Skeletal muscle satellite cell (primary cell): ENCODE measurements around the gene GRIK1.
"Not testable (repeated sequence)": the region's sequence is repeated elsewhere in the genome, so short reads cannot be mapped to it uniquely, and the experiment has no call there.

Experiments used
- H3K27me3 ChIP-seq: 2 replicates; pipeline ENCODE4 v1.7.0; 2013; ENCODE audit warnings: low read length; ENCODE audit not compliant: control insufficient read depth, insufficient read depth
- H3K36me3 ChIP-seq: 2 replicates; pipeline ENCODE4 v1.7.0; 2013; ENCODE audit warnings: mild to moderate bottlenecking, control low read depth, low read length; ENCODE audit not compliant: insufficient read depth
- H3K4me1 ChIP-seq: 2 replicates; pipeline ENCODE4 v1.7.0; 2013; ENCODE audit warnings: low read length; ENCODE audit not compliant: control insufficient read depth, insufficient read depth
- H3K4me2 ChIP-seq: 2 replicates; pipeline ENCODE4 v1.7.0; 2013; ENCODE audit warnings: mild to moderate bottlenecking, low read length
- H3K4me3 ChIP-seq: 2 replicates; pipeline ENCODE4 v1.7.0; 2013; ENCODE audit warnings: low read length
- H3K9ac ChIP-seq: 2 replicates; pipeline ENCODE4 v1.7.0; 2013; ENCODE audit warnings: mild to moderate bottlenecking, low read depth, low read length, moderate library complexity
- H3K9me3 ChIP-seq: replicated peaks from 2 replicates; pipeline ENCODE4 v1.7.0; 2013; ENCODE audit warnings: mild to moderate bottlenecking, control low read depth, low read length

Gene GRIK1

DNA sequence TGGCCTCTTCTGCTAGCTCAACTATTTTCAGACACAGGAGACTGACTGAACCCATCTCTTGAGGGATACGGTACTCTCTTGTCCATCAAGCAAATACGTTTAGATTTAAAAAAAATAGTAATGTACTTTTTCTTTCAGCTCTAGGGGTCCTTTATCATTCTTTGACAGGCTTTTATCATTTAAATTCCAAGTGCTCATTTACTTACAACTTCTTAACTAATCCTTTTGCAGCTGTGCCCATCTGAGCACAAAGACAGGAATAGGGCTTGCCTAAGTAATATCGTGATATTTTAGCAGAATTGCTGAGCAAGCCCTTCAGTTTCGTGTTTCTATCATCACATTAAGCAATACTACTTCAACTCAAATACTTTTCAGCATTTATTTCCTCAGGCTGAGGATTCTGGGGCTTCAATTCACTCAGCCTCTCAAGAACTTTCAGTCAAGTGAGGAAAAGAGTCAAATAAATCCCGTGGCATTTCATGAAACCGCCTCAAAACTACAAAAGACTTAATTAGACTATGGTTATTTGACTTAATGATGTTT, 323.5 kb downstream of the GRIK1 start:
- H3K4me2 ChIP-seq, result no peak overlapping the region
- H3K4me1 ChIP-seq, result no peaks in the 10 kb centered on the region
- no peak overlapping the region for H3K4me3 ChIP-seq
- H3K9ac ChIP-seq, result no peak overlapping the region
- no peaks in the 10 kb centered on the region for H3K27me3 ChIP-seq
- H3K9me3 ChIP-seq, result no peaks in the 10 kb centered on the region
- no peaks in the 10 kb centered on the region for H3K36me3 ChIP-seq

DNA sequence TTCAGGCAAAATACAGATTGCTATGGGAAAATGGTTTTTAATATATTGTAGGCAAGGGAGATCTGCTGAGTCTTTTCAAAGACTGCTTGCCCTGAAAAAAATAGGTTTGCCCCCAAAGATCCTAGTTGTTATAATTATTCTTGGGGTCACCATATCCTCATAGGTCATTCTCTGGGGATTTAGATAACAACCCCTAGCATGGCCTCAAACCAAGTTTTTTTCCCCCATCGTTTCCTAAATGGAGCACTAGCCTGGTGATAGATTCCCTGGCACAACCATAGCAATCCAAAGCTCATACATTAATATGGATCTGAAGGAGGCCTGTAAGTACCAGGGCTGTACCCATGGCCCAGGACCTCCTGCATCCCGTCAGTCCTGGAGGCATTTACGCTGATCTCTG, 325.9 kb downstream of the GRIK1 start:
- Histone ChIP-seq H3K9me3 (no peaks in the 10 kb centered on the region), H3K4me1 (no peaks in the 10 kb centered on the region), H3K4me2 (no peak overlapping the region), H3K27me3 (no peaks in the 10 kb centered on the region), H3K4me3 (no peak overlapping the region), H3K9ac (no peak overlapping the region), H3K36me3 (no peaks in the 10 kb centered on the region)

DNA sequence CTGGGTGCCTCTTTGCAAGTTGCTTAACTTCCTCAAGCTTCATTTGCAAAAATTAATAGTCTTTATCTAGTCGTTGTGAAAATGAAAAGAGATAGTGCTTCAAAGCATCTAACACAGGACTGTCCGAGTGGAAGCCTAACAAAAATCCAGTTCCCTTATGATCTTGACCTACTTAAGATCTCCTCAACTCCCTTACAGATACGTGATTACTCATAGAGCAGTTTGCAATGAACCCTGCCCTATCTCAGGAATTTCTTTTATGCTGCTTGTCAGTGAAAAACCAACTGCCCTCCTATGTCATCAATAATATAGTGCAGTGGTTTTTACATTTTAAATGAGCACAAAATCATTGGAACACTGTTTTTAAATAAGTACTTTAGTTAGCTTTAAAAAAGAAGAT, 326.8 kb downstream of the GRIK1 start:
- H3K9ac ChIP-seq, result no peak overlapping the region
- H3K36me3 ChIP-seq, result no peaks in the 10 kb centered on the region

DNA sequence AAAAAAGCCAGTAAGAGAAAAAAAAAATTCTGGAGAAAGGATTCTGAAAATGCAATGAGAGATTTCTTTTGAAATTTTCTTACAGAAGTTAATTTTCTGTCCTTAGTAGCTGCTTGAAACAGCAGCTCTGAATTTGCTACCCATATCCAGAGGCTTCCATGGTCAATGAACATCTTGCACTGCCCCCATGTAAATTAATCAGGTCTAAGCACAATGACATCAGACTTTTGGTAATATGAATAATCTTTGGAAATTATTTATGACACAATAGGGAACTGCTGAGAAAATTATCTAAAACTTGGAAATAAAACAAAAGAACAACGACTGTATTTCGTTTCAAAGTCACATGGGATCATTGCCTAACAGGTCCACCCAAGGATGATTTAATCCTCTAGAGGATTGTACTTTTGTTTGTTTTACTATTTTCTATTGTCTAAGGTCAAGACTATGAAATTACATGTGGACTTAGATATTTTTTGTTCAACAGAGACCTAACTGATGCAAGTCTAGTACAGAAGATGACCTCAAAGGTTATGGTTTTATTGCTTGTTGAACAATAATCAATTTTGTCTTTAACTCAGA, 328.9 kb downstream of the GRIK1 start:
- no peaks in the 10 kb centered on the region for H3K4me1 ChIP-seq
- no peaks in the 10 kb centered on the region for H3K9me3 ChIP-seq
- H3K4me2 ChIP-seq, result no peak overlapping the region
- H3K27me3 ChIP-seq, result no peaks in the 10 kb centered on the region
- H3K4me3 ChIP-seq, result no peak overlapping the region
- no peaks in the 10 kb centered on the region for H3K36me3 ChIP-seq
- H3K9ac ChIP-seq, result no peak overlapping the region

More for the DNA sequence above, 326.8 kb downstream of the GRIK1 start:
- no peaks in the 10 kb centered on the region for H3K27me3 ChIP-seq
- H3K4me1 ChIP-seq, result no peaks in the 10 kb centered on the region
- no peaks in the 10 kb centered on the region for H3K9me3 ChIP-seq
- no peak overlapping the region for H3K4me3 ChIP-seq
- H3K4me2 ChIP-seq, result no peak overlapping the region

DNA sequence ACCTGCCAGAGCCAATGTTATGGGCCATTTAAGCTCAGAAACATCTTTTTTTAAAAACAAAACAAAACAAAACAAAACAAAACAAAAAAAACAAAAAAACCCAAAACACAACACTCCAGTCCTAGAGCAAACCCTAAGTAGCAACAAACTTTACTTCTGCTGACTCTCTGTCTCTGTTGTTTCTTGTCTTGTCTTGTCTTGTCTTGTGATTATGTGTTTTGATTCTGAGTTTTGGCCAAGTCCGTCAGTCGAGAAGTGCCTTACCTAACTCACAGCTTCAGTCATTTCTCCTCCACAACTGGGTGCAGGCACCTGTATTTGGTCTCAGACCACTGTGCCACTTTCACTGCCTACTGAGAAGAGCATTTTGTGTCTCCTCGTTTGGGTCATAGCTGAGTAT, 333.2 kb downstream of the GRIK1 start:
- H3K27me3 ChIP-seq, result no peaks in the 10 kb centered on the region
- no peak overlapping the region for H3K4me3 ChIP-seq
- no peaks in the 10 kb centered on the region for H3K36me3 ChIP-seq
- H3K4me2 ChIP-seq, result no peak overlapping the region
- H3K4me1 ChIP-seq, result no peaks in the 10 kb centered on the region
- no peaks in the 10 kb centered on the region for H3K9me3 ChIP-seq
- no peak overlapping the region for H3K9ac ChIP-seq

DNA sequence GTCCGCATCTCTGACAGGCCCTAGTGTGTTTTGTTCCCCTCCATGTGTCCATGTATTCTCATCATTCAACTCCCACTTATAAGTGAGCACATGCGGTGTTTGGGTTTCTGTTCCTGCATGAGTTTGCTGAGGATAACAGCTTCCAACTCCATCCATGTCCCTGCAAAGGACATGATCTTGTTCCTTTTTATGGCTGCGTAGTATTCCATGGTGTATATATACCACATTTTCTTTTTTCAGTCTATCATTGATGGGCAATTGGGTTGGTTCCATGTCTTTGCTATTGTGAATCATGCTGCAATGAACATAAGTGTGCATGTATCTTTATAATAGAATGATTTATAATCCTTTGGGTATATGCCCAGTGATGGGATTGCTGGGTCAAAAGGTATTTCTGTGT, 334.6 kb downstream of the GRIK1 start:
- not testable (repeated sequence) for H3K4me1 ChIP-seq

DNA sequence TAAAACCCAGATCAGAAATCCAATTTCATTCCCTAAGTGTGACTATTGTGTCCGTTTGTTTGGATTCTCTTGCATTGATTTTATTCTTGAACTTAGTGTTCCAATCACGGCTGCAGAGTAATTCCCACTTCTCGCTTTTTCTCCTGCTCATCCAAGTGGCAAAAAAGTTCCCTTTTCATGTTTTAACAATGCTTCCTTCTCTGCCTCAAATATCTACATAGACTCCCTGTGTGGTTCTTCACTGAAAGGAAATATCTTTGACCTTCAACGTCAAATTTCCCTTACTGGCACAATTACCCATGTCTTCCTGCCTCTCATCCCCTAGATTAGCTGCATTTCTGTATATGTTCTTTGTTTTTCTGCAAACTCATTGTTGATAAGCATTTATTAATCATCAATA, 335.7 kb downstream of the GRIK1 start:
- H3K4me3 ChIP-seq, result no peak overlapping the region
- H3K4me1 ChIP-seq, result no peaks in the 10 kb centered on the region
- no peaks in the 10 kb centered on the region for H3K27me3 ChIP-seq
- no peak overlapping the region for H3K9ac ChIP-seq
- no peak overlapping the region for H3K4me2 ChIP-seq
- H3K36me3 ChIP-seq, result no peaks in the 10 kb centered on the region
- H3K9me3 ChIP-seq, result no peaks in the 10 kb centered on the region

More for the DNA sequence above, 334.6 kb downstream of the GRIK1 start:
- H3K36me3 ChIP-seq, H3K27me3 ChIP-seq, H3K4me3 ChIP-seq, H3K9ac ChIP-seq, H3K9me3 ChIP-seq, H3K4me2 ChIP-seq: not testable (repeated sequence)

DNA sequence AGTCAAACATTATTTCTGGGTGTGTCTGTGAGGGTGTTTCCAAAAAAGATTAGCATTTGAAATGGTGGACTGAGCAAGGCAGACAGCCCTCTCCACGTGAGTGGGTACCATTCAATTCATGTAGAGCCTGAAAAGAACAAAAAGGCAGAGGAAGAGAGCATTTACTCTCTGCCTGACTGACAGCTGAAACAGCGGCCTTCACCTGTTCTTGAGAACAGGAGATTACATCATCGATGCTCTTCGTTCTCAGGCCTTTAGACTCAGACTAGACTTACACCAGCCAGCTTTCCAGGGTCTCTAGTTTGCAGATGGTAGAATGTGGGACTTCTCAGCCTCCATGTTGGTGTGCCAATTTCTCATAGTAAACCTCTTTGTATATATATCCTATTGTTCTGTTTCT, 338.7 kb downstream of the GRIK1 start:
- Histone ChIP-seq H3K4me2 (no peak overlapping the region), H3K9me3 (no peaks in the 10 kb centered on the region), H3K4me1 (no peaks in the 10 kb centered on the region), H3K4me3 (no peak overlapping the region), H3K9ac (no peak overlapping the region), H3K27me3 (no peaks in the 10 kb centered on the region), H3K36me3 (no peaks in the 10 kb centered on the region)

DNA sequence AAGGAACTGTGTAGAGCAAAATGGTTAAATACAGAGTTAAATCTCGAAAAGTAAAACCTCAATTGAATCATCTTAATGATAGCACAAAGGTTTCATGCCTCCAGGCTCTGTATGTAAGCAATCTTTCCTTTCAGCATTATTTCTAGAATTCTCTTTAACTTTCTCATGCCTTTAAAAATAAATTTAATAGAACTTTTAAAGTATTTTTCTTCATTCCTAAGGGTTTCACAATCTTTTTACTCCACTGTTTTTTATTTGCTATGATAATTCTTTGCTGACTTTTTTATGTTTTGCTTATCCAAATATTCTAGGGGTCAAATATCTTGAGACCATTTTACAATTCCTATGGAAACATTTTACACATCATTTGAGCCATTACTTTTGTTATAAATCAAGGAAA, 353.1 kb downstream of the GRIK1 start:
- H3K4me3 ChIP-seq, result no peak overlapping the region
- H3K4me1 ChIP-seq, result no peaks in the 10 kb centered on the region
- H3K4me2 ChIP-seq, result no peak overlapping the region
- H3K36me3 ChIP-seq, result no peaks in the 10 kb centered on the region
- no peaks in the 10 kb centered on the region for H3K27me3 ChIP-seq
- no peaks in the 10 kb centered on the region for H3K9me3 ChIP-seq
- no peak overlapping the region for H3K9ac ChIP-seq

DNA sequence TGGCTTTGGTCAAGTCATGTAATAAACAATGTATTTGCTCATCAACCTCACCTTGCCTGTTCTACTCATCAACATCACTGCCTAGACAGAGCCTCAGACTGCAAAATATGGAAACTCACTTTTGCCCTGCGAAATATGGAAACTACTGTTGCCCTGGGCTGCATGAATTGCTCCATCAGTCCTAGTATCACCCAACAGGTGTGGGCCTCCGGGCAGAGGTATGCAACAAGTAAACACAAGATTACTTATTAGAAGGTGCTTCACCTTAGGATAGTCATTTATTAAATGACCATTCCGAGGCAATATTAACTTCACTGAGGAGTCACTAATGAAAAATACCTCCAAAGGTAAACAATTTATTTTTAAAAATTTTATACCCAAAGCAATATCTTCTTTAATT, 354.3 kb downstream of the GRIK1 start:
- Histone ChIP-seq H3K4me2 (no peak overlapping the region), H3K27me3 (no peaks in the 10 kb centered on the region), H3K4me3 (no peak overlapping the region), H3K4me1 (no peaks in the 10 kb centered on the region), H3K9ac (no peak overlapping the region), H3K9me3 (no peaks in the 10 kb centered on the region), H3K36me3 (no peaks in the 10 kb centered on the region)

DNA sequence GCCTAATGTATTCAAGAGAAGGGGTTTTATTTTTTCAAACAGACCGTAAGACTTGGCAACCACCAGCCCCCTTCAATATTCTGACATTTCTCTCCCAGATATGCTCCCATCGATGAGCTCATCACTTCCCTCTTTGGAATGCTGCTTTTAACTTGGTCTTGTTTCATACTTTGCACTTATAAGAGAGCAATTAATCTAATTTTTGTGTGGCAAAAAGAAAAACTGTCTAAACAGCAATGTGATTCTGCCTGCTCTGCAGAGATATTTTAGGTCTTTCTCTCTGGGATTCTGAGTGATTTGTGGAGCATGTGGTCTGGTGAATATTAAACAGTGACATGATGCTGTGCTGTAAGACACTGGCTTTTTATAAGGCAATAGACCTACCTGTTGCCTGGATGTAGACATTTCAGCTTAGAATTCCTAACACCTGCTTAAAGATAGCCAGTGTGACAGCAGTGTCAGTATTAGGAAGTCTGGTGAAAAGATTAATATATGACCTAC, 356.3 kb downstream of the GRIK1 start:
- H3K9me3 ChIP-seq, result no peaks in the 10 kb centered on the region
- H3K9ac ChIP-seq, result no peak overlapping the region
- no peaks in the 10 kb centered on the region for H3K27me3 ChIP-seq
- H3K4me2 ChIP-seq, result no peak overlapping the region
- H3K36me3 ChIP-seq, result no peaks in the 10 kb centered on the region
- H3K4me1 ChIP-seq, result no peaks in the 10 kb centered on the region
- no peak overlapping the region for H3K4me3 ChIP-seq

DNA sequence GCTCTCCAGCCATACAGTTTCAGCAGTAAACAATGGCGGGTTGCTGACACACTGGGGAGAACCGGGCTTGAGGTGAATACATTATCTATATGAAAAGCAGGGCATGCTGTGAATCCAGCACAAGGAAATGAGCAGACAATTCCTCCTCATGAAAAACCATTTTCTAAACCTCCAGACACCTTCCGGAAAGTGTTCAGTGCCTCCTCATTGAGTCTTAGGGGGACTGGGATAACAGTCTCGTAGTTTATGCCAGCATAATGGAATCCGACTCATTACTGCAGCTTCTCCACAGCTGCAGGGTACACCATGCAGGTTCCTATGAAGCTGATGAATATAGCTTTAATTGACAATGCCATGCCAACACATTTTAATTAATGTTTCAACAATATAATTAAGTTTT, 356.9 kb downstream of the GRIK1 start:
- Histone ChIP-seq H3K4me2 (no peak overlapping the region), H3K36me3 (no peaks in the 10 kb centered on the region), H3K4me1 (no peaks in the 10 kb centered on the region), H3K9me3 (no peaks in the 10 kb centered on the region), H3K4me3 (no peak overlapping the region), H3K27me3 (no peaks in the 10 kb centered on the region), H3K9ac (no peak overlapping the region)
